Astrocyte of the cerebellum (primary cell): ENCODE results near the gene GLCE.
A peak's percentile ranks its signal among the peaks of the same experiment; 100 is the strongest.
"Not testable (repeated sequence)": the region's sequence is repeated elsewhere in the genome, so short reads cannot be mapped to it uniquely, and the experiment has no call there.

Source experiments
- DNase-seq: peaks from one replicate; pipeline ENCODE4 v3.0.0-alpha.2; 2011; ENCODE audit warnings: low read depth
- H3K4me3 ChIP-seq: 2 replicates; pipeline ENCODE4 v1.5.1; 2011; ENCODE audit warnings: mild to moderate bottlenecking, low read depth, low read length, moderate library complexity
- in situ Hi-C: cut with HindIII; loops from 2 replicates; pipeline ENCODE4 v1.10.0; 2017; ENCODE audit warnings: low sequenced_read_pairs
- TF ChIP-seq, protein P1 (sequence below): IDR thresholded peaks from 2 replicates; pipeline ENCODE4 v1.5.1; 2012; ENCODE audit warnings: low read length, low read depth, moderate library complexity, mild to moderate bottlenecking; ENCODE audit errors: missing control alignments

GLCE gene

GRCh38 chr15:69161878-69162213, 1.4 kb downstream of the GLCE start:
- H3K4me3 ChIP-seq, result peak overlapping the region; percentile 90
- TF ChIP-seq, protein P1, sequence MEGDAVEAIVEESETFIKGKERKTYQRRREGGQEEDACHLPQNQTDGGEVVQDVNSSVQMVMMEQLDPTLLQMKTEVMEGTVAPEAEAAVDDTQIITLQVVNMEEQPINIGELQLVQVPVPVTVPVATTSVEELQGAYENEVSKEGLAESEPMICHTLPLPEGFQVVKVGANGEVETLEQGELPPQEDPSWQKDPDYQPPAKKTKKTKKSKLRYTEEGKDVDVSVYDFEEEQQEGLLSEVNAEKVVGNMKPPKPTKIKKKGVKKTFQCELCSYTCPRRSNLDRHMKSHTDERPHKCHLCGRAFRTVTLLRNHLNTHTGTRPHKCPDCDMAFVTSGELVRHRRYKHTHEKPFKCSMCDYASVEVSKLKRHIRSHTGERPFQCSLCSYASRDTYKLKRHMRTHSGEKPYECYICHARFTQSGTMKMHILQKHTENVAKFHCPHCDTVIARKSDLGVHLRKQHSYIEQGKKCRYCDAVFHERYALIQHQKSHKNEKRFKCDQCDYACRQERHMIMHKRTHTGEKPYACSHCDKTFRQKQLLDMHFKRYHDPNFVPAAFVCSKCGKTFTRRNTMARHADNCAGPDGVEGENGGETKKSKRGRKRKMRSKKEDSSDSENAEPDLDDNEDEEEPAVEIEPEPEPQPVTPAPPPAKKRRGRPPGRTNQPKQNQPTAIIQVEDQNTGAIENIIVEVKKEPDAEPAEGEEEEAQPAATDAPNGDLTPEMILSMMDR, result no peak
- in situ Hi-C loops, result no loop called here
- no peak for DNase-seq

DNA sequence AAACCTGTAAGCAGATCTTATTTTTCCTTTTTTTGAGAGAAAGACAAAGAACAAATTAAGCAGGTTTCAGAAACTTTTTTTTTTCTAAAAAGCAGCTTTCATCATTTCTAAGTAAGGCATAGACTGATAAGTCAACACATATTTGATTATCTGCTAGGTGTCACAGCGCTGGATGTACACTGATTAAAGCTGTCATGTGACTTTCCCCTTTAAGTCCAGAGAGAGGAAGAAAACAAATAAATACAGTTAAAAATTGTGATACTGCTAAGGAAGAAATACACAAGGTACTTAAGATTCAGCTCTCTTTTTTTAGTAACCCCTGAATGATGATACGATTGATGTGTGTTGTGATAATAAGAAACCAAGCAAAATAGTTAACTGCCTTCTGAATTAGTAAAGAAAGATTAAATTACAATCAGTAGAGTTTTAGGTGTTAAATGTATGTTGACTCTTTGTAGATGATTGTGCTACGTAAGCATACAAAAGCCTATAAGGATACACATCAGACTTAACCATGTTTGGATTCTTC, 2.8 kb downstream of the GLCE start:
- no peak for DNase-seq
- TF ChIP-seq, protein P1, result no peak
- H3K4me3 ChIP-seq, result no peak overlapping the region
- in situ Hi-C loops, result no loop called here

DNA sequence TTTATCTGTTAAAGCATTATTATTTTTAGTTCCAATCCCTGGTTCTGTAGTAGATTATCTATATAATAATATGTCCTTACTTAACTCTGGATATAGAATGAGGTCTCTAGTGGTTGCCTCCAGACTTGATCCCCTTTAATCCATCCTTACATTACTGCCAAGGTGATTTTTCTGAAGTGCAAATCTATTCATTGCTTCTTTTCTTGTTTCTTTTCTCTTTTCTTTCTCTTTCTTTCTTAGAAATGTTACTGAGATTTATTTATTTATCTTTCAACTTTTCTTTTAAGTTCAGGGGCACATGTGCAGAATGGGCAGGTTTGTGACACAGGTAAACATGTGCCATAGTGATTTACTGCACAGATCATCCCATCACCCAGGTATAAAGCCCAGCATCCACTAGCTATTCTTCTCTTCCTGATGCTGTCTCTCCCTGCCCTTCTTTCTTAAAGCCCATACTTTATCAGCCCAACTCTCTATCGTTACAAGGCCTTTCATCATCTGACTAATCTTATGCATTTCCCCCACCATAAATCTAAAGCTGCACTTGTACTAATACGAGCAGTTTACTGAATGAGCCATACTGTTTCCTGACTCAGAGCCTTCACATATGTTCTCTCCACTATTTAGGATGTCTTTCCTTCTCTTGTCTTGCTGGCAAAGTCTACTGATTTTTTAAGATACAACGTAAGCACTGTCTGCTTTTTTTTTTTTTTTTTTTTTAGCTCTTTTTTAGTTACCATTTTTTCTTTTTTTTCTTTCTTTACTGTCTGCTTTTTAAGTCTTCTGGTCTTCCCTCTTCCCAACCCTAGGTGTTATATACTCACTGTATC, 4.6 kb downstream of the GLCE start:
- TF ChIP-seq, protein P1, result no peak
- DNase-seq, result no peak
- H3K4me3 ChIP-seq, result no peak overlapping the region
- in situ Hi-C loops, result no loop called here

DNA sequence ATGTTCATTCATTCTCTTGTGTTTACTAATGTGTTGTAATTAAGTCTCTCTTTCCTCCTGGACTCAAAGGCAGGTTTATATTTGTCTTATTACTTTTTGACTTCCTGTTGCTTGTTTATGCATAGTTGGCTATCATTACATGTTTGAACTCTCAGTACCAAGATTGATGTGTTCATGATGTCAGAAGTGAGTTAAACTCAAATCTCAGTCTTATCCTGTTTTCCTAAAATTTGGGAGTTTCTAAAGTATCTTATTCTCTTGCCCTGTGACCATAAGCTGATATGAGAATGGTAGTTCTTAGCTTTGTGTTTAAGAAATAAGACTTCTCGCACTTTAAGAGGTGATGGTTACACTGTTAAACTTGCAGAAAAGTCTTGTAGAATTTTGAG, 5.2 kb downstream of the GLCE start:
- H3K4me3 ChIP-seq, result no peak overlapping the region
- in situ Hi-C loops, result no loop called here
- no peak for DNase-seq
- TF ChIP-seq, protein P1, result no peak

DNA sequence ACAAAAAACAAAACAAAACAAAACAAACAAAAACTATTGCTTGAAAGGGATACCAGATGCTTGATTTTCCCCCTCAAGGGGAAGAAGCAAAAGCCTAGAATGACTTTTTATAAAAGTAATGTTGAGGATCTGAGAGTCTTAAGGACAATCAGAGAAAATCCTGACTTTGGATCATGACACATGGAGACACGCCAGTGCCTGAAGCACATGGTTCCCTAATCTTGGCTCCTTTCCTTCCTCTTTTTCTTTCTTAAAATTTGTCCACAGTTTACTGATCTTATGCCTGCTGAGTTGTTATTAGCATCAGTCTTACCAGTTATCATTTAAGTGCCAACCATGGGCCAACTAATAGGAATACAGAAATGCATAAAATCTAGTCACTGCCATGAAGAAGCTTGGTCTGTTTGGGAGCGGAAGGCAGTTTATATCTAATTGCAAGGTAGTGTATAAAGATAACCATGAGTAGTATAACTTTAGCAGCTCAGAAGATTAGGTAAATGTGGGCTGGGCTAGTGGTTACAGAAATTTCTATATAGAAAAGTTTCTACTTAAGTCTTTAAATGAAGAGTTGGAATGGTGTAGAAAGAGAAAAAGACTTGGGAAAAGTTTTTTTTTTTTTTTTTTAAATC, 6.9 kb downstream of the GLCE start:
- no peak for DNase-seq
- H3K4me3 ChIP-seq, result no peak overlapping the region
- TF ChIP-seq, protein P1, result no peak
- in situ Hi-C loops, result no loop called here

DNA sequence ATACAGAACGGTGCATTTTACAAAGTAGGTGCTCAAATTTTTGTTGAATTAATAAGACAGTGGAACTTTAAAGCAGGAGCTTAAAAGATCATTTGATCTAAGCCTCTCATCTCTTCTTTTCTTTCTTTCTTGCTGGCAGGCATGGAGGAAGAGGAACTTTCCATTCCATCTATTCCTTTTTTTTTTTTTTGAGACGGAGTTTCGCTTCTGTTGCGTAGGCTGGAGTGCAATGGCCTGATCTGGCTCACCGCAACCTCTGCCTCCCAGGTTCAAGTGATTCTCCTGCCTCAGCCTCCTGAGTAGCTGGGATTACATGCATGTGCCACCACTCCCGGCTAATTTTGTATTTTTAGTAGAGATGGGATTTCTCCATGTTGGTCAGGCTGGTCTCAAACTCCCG, 7.9 kb downstream of the GLCE start:
- in situ Hi-C loops, H3K4me3 ChIP-seq, DNase-seq: not testable (repeated sequence)

DNA sequence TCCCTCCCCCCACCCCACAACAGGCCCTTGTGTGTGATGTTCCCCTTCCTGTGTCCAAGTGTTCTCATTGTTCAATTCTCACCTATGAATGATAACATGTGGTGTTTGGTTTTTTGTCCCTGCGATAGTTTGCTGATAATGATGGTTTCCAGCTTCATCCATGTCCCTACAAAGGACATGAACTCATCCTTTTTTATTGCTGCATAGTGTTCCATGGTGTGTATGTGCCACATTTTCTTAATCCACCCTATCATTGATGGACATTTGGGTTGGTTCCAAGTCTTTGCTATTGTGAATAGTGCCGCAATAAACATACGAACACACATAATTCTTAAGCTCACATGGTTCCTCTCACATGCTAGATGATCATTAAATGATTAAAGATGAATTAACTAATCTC, 9.1 kb downstream of the GLCE start:
- H3K4me3 ChIP-seq, in situ Hi-C loops, DNase-seq: not testable (repeated sequence)
